Measurements from ENCODE around the gene PIN4.

DNA sequence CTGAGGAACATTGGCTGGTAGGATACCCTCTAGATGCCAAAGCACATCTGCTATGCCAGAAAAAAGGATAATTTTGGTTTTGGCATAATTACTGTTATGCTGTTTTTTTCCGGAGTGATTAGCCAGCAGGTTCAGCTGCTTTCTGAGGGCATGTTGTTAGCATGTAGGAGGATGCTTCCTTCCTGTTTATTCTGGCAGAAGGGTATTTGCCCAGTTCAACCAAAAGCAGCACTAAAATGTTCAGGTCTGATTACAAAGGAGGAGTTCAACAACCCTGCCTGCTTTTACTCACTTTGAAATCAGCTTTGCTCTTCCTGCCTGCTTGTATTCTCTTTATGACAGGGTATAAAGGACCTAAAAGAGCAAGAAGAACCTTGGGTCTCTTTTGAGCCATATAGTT lies 35.4 kb downstream of the PIN4 start:
- TF ChIP-seq POLR2A (IDR thresholded peaks at IDR 0.05) (no peak), POLR2AphosphoS5 (IDR thresholded peaks at IDR 0.05) (no peak), EP300 (IDR thresholded peaks at IDR 0.05) (no peak)
- TF ChIP-seq, protein P1, sequence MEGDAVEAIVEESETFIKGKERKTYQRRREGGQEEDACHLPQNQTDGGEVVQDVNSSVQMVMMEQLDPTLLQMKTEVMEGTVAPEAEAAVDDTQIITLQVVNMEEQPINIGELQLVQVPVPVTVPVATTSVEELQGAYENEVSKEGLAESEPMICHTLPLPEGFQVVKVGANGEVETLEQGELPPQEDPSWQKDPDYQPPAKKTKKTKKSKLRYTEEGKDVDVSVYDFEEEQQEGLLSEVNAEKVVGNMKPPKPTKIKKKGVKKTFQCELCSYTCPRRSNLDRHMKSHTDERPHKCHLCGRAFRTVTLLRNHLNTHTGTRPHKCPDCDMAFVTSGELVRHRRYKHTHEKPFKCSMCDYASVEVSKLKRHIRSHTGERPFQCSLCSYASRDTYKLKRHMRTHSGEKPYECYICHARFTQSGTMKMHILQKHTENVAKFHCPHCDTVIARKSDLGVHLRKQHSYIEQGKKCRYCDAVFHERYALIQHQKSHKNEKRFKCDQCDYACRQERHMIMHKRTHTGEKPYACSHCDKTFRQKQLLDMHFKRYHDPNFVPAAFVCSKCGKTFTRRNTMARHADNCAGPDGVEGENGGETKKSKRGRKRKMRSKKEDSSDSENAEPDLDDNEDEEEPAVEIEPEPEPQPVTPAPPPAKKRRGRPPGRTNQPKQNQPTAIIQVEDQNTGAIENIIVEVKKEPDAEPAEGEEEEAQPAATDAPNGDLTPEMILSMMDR (IDR thresholded peaks at IDR 0.05): no peak
